GM21717 (cell line): Measurements from ENCODE around the gene FSTL5.
"Not testable (repeated sequence)": the region's sequence is repeated elsewhere in the genome, so short reads cannot be mapped to it uniquely, and the experiment has no call there.

Experiments
- ATAC-seq: cut with Tn5 transposase; IDR thresholded peaks from one replicate; pipeline ENCODE4 v1.9.1; 2021; ENCODE audit warnings: mild to moderate bottlenecking, moderate library complexity; ENCODE audit not compliant: unreplicated experiment

FSTL5 gene

GRCh38 chr4:162163892-162164759, at the start of gene FSTL5:
TSS of gene FSTL5 (minus strand) at chr4:162164000. CDS start at chr4:162111396, 52,604 bp downstream.
- peak; percentile 97 for ATAC-seq

DNA sequence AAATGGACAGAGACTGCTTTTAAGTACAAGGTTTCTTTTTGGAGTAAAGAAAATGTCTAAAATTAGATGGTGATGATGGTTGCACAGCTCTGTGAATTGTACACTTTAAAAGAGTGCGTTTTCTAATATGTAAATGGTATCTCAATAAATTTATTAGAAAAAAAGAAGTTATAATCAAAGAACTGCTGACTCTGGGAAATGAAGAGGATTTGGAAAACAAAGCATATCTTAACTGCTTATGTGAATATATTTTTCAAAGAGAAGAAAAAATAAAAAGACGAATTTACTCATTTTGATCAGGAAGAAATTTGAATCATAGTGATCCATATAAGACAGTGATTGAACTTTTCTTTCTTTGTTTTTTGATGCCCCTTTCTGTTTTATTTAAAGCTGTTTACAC, 45.9 kb upstream of the FSTL5 start:
- ATAC-seq: no peak

DNA sequence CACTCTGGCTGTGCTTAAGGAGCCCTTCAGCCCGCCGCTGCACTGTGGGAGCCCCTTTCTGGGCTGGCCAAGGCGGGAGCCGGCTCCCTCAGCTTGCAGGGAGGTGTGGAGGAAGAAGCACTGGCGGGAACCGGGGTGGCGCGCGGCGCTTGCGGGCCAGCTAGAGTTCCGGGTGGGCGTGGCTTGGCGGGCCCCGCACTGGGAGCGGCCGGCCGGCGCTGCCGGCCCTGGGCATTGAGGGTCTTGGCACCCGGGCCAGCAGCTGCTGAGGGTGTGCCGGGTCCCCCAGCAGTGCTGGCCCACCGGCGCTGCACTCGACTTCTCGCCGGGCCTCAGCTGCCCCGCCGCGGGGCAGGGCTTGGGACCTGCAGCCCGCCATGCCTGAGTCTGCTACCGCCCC, 39.7 kb upstream of the FSTL5 start:
- not testable (repeated sequence) for ATAC-seq

DNA sequence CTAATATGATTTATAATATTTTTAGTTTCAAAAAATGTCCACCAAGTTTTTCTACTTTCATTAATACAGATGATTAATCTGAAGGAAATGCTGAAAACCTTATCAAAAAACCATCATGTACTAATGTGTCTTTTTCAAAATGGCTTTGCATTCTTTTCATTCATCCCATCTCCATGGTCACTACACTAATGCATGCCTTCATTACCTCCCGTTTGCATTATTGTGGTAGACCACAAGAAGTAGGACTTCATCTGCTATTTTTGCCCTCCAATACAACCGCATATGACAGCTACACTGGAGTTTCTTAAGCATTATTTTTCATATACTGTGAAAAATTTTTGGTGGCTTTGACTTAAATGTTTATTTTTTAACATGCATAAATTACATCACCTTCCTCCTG, 37.9 kb upstream of the FSTL5 start:
- no peak for ATAC-seq

GRCh38 chr4:162170509-162170908, 6.7 kb upstream of the FSTL5 start:
- no peak for ATAC-seq

DNA sequence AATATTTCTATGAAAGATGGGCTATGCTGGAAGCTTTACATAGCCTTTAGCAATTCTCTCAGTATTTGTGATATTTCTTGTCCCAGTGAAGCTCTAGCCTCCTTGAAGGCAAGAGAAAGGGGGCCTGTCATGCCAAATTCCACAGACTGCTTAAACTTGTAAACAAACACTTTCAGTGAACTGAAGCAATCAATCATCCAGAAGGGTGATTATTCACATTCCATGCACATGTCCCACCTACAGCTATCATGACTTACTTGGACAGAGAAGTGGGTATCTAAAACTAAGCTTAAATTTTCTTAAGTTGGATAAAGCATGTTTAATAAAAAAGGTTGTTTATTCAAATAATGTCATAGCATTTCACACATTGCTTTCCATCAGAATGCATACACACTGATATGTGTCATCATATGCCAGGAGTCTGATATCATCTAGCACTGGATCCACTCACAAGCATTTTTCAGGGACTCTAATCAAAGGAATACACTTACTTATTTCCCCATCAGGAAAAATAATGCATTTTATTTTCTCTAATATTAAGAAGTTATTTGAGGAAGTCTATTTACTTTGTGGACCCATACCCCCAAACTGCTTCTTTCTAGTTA, 1.2 kb upstream of the FSTL5 start:
- ATAC-seq: no peak

DNA sequence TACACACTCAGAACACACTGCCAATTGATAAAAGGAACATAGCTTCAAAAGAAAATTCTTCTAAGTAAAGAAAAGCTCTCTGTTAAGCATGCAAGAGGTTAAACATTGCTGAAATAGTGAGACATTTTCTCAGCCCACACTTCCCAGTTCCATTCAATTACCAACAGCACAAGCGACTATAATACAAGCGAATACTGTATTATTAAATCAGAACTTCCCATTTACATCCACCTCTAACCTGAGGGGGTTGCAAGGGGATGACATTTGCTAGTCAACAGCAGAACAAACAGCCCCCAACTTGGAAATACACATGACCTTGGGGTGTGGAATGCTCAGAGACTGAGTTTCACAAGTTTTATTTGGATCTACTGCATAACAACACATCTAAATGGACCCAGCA, 1.1 kb downstream of the FSTL5 start:
- ATAC-seq: no peak

- no peak for ATAC-seq
These were observed 6.6 kb downstream of the FSTL5 start for GRCh38 chr4:162157241-162157640.

- ATAC-seq: no peak
These were observed 8.8 kb downstream of the FSTL5 start for GRCh38 chr4:162154862-162155540.

- ATAC-seq: no peak
These were observed 11.9 kb downstream of the FSTL5 start for GRCh38 chr4:162151850-162152249.

DNA sequence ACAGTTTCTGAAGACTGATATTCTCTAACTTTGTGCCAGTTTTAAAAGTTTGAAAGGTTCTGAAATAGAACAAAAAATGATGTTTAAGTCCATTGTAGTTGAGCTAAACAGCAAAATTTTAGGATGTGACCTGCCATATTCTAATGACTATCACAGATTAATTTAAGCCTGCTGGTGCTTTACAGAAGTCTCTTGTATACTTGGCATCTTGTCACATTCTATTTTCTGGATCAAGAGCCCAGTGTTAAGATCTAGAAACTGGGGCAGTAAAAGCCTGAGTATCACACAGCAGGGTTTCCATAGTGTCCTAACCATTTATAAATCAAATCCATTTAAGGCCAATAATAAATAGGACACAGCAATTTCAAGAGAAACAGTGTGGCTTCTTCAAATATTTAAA, 12.4 kb downstream of the FSTL5 start:
- no peak for ATAC-seq

DNA sequence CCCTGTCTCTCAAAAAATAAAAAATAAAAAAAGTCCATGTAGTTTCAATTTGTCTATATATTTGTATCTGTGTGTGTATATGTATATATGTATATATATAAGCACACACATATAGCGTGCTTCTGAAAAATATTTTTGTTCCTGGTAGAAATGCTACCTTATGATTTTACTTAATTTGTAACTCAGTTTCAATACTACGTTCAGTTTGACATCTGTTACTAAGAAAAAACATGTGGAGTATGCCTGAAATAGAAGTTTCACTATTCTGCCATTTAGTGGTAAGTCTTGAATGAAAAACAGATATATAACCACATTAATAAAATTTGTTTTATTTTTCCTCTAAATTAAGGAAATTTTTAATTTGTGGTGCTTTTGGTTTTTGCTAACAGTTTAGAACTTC, 14.2 kb downstream of the FSTL5 start:
- no peak for ATAC-seq

- ATAC-seq: no peak
These were observed 23.6 kb downstream of the FSTL5 start for GRCh38 chr4:162140051-162140683.

- ATAC-seq: no peak
These were observed 24.4 kb downstream of the FSTL5 start for GRCh38 chr4:162139412-162139811.

GRCh38 chr4:162131256-162131655, 32.5 kb downstream of the FSTL5 start:
- no peak for ATAC-seq

- ATAC-seq: no peak
These were observed 37.1 kb downstream of the FSTL5 start for GRCh38 chr4:162126729-162127128.

GRCh38 chr4:162117051-162117450, 46.7 kb downstream of the FSTL5 start:
- no peak for ATAC-seq

DNA sequence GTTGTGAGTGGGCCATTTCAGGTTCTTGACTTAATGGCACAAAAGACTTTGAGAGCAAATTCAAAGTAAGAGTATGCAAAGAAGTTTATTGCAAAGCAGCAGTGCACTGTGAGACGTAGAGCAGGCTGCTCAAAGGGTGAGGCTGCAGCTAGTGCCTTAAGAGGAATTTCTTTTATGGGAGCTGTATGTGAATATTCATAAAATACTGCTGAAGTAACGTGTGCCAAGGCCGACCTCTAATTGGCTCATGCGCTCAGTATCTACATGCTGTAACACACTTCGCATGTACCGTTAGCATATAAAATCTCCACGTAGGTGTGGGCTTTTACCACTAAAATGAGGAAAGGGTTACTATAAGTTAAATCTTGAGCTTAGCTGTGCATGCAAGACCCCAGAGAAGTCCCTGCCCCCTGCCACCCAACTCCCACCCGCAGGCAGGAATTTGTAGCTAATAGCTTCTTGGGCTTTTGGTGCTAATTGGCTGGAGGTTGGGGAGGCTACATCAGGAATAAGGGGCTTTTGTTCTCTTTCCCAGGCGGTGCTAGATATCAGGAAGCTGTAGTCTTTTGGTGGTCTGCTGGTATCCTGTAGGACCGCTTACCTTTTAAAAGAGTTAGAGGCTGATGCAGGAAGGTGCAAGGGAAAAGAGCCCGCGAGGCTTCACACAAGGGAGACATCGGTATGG, 47.6 kb downstream of the FSTL5 start:
- no peak for ATAC-seq

DNA sequence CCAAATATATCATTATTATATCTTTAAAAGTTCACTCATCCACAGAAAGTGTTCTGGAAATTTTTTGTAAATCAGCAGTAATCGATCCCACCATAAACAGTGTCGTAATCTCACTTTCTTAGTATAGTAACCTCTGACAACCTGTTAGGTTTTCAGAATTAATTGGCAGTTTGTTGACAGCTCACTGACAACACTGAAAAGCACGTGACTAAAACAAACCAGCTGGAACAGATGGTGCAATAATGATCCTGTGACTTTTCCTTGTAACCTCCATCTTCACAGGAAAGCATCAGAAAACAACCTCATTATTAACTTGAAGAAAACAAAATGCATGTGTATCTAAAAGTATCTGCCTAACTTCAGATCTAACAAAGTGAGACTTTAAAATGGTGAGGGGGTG, 48.5 kb downstream of the FSTL5 start:
- no peak for ATAC-seq

- ATAC-seq: no peak
These were observed 52.7 kb downstream of the FSTL5 start for GRCh38 chr4:162111078-162111477.
